ENCODE data around the gene FGD5.

The FGD5 gene

DNA sequence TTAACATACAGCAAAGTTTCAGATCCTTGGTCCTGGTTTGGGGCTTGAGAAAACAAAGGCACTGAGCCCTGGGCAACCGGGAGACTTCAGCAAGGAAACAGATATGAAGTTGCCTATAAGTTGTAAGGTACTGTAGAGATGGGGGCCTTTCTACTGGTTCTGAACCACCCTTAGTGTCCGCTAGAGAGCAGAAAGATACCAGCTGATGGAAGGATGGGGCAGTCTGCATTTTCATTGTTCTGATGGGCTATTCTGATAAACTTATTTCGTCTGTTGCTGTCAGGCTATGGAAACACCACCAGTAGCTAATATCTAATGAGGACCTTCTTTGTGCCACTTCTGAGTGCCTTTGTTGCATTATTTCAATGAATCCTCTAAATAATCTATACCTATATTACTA, 38.7 kb downstream of the FGD5 start:
- no peak overlapping the region for H3K27ac ChIP-seq (ENCODE audit: low read depth, low read length)
- no peaks in the 10 kb centered on the region for H3K36me3 ChIP-seq (ENCODE audit: control insufficient read depth, insufficient read depth, low read length)
- peaks cover 3% of the 10 kb centered on the region for H3K27me3 ChIP-seq (ENCODE audit: control insufficient read depth, insufficient read depth, low read length)
- H3K4me3 ChIP-seq (ENCODE audit: low read length): no peak overlapping the region
- peaks cover 2% of the 10 kb centered on the region for H3K4me1 ChIP-seq (ENCODE audit: control insufficient read depth, insufficient read depth, low read length)
- no peak overlapping the region for H3K9ac ChIP-seq (ENCODE audit: low read length)

DNA sequence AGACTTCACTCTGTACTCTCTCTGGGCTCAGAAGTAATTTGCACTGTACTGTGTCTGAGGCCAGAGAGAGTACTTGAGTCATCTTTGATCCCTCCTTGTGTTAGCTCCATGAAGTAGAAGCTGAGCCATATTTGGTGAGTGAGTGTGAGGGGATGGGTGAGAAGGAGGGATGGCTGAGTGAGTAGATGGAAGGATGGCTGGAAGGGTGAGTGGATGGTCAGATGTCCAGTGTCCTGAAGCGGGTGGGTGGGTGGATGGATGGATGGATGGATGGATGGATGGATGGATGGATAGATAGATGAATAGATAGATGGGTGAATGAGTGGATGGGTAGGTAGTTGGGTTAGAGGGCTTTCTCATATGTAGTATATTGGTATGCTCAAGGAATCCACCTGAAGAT, 39.3 kb downstream of the FGD5 start:
- Histone ChIP-seq H3K9ac (ENCODE audit: low read length) (no peak overlapping the region), H3K27me3 (ENCODE audit: control insufficient read depth, insufficient read depth, low read length) (peaks cover 3% of the 10 kb centered on the region), H3K36me3 (ENCODE audit: control insufficient read depth, insufficient read depth, low read length) (no peaks in the 10 kb centered on the region), H3K4me3 (ENCODE audit: low read length) (no peak overlapping the region), H3K27ac (ENCODE audit: low read depth, low read length) (no peak overlapping the region), H3K4me1 (ENCODE audit: control insufficient read depth, insufficient read depth, low read length) (peaks cover 2% of the 10 kb centered on the region)

DNA sequence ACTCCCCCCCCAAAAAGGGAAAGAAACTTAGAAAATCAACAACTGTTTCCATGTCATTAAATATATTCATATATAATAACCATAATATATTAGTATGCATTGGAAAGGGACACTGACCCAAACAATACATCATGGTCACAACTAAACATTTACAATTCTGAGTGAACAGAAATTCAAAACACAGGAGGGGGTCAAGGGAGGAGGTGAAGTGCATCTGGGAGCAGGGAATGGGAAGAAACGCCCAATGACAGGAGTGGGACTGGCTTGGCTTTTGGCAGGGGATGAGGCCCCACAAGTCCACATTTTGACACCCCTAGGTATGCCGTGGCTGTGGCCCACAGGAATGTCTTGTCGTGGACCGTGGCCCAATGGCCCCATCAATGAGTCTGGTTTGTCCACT, 41.1 kb downstream of the FGD5 start:
- no peak overlapping the region for H3K27ac ChIP-seq (ENCODE audit: low read depth, low read length)

DNA sequence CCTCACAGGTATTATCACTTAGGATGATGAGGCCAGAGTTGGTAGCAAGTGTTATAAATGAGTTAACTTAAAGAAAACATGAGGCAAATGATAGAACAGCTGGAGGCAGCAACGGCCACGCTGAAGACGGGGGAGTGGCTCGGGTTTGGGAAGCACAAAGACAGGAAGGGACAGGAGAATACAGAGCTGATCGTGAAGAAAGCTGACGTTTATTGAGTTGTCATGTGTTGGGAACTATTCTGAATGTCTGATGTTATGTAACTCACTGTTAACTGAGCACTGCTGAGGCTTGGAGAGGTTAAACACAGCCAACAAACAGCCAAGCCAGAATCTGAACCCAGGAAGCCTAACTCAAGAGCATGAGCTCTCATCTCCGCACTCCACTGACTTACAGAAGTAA, 42.3 kb downstream of the FGD5 start:
- H3K36me3 ChIP-seq (ENCODE audit: control insufficient read depth, insufficient read depth, low read length): no peaks in the 10 kb centered on the region
- H3K4me1 ChIP-seq (ENCODE audit: control insufficient read depth, insufficient read depth, low read length): peaks cover 2% of the 10 kb centered on the region
- no peak overlapping the region for H3K9ac ChIP-seq (ENCODE audit: low read length)
- no peak overlapping the region for H3K27ac ChIP-seq (ENCODE audit: low read depth, low read length)
- no peak overlapping the region for H3K4me3 ChIP-seq (ENCODE audit: low read length)
- H3K27me3 ChIP-seq (ENCODE audit: control insufficient read depth, insufficient read depth, low read length): peaks cover 3% of the 10 kb centered on the region

More for the DNA sequence above, 41.1 kb downstream of the FGD5 start:
- H3K27me3 ChIP-seq (ENCODE audit: control insufficient read depth, insufficient read depth, low read length): peaks cover 3% of the 10 kb centered on the region
- H3K36me3 ChIP-seq (ENCODE audit: control insufficient read depth, insufficient read depth, low read length): no peaks in the 10 kb centered on the region
- no peak overlapping the region for H3K9ac ChIP-seq (ENCODE audit: low read length)
- no peak overlapping the region for H3K4me3 ChIP-seq (ENCODE audit: low read length)
- peaks cover 2% of the 10 kb centered on the region for H3K4me1 ChIP-seq (ENCODE audit: control insufficient read depth, insufficient read depth, low read length)

DNA sequence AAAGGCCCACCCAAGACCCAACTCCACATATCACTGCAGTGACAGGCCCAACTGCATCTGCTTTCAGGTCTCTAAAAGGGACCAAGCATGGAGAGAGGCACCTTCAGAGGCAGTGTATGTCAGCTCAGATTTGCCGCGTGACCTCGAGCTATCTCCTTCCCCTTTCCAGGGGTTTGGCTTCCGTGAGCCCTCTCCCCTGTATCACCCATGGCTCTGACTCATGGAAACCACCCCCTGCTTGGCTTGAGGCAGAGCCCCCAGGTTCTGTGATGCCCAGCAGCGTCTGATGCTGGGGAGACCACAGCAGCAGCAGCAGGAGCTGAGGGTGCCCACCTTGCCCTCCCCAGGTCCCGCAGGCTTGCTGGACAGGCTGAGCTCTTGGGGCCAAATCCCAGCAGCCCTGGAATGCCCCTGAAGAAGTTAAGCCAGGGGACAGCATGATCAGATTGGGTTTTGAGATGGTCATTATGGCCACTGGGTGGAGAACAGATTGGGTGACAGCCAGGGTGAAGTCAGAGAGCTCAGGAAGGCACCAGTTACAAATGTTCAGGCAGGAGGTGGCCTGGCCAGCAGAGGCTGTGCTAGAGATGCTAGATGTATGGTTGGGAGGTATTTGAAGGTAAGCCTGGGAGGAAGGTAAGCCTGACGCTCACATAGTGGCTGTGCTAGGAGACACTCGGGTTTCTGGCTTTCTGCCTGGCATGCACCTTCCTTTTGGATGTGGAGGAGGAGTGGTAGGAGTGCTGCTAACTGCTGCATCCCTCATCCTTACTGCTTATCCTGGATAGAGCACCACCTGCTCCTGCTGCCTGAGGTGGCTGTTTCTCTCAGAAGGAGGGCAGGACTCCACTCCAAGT, 42.9 kb downstream of the FGD5 start:
- Histone ChIP-seq H3K27me3 (ENCODE audit: control insufficient read depth, insufficient read depth, low read length) (peaks cover 3% of the 10 kb centered on the region), H3K9ac (ENCODE audit: low read length) (no peak overlapping the region), H3K27ac (ENCODE audit: low read depth, low read length) (no peak overlapping the region), H3K4me3 (ENCODE audit: low read length) (no peak overlapping the region), H3K4me1 (ENCODE audit: control insufficient read depth, insufficient read depth, low read length) (peaks cover 2% of the 10 kb centered on the region), H3K36me3 (ENCODE audit: control insufficient read depth, insufficient read depth, low read length) (no peaks in the 10 kb centered on the region)

DNA sequence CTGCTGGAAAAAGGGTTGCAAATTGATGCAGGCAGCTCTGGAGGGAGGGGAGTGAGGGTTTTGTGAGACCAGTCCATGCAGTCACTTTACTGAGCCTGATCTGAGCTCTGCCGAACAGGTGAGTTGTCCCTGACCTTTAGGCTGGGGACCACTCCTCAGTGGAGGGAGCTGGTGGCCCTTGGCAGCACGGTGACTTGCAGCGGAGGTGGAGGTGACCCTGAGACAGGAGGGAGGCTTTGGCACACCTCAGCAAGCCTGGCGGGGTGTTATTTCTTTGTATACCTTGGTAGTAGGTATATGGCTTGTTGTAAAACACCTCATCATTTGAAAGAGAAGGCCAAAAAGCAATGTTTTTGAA, 43.5 kb downstream of the FGD5 start:
- Histone ChIP-seq H3K27me3 (ENCODE audit: control insufficient read depth, insufficient read depth, low read length) (peaks cover 3% of the 10 kb centered on the region), H3K27ac (ENCODE audit: low read depth, low read length) (no peak overlapping the region), H3K9ac (ENCODE audit: low read length) (no peak overlapping the region), H3K36me3 (ENCODE audit: control insufficient read depth, insufficient read depth, low read length) (no peaks in the 10 kb centered on the region), H3K4me1 (ENCODE audit: control insufficient read depth, insufficient read depth, low read length) (peaks cover 2% of the 10 kb centered on the region), H3K4me3 (ENCODE audit: low read length) (no peak overlapping the region)

DNA sequence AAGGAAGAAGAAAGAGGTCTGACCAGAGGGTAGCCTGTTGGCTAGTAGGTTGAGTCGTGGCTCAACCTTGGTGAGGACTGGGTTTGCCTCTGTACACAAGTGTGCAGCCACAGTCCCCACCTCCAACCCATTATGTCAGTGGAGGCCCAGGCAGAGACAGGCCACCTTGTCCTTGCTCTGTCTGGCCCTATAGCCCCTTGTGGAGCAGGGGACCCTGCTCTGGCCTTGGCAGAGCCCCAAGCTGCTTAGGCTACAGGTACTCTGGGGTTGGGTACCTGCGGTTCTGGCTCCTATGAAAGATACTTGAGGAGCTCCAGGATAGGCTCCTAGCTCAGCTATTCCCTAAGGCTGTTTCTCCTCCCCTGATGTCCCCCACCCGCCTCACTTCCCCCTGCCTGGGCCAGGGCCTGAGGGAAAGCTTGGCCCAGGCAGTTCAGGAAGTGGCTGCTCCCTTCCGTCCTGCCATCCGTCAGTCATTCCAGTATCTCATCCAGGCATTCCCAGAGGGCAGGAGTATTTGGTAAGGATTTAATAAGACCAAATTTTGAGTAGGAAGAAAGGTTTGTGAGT, 44.0 kb downstream of the FGD5 start:
- H3K9ac ChIP-seq (ENCODE audit: low read length): no peak overlapping the region
- peaks cover 3% of the 10 kb centered on the region for H3K27me3 ChIP-seq (ENCODE audit: control insufficient read depth, insufficient read depth, low read length)
- no peak overlapping the region for H3K4me3 ChIP-seq (ENCODE audit: low read length)
- peaks cover 2% of the 10 kb centered on the region for H3K4me1 ChIP-seq (ENCODE audit: control insufficient read depth, insufficient read depth, low read length)
- H3K36me3 ChIP-seq (ENCODE audit: control insufficient read depth, insufficient read depth, low read length): no peaks in the 10 kb centered on the region
- no peak overlapping the region for H3K27ac ChIP-seq (ENCODE audit: low read depth, low read length)

DNA sequence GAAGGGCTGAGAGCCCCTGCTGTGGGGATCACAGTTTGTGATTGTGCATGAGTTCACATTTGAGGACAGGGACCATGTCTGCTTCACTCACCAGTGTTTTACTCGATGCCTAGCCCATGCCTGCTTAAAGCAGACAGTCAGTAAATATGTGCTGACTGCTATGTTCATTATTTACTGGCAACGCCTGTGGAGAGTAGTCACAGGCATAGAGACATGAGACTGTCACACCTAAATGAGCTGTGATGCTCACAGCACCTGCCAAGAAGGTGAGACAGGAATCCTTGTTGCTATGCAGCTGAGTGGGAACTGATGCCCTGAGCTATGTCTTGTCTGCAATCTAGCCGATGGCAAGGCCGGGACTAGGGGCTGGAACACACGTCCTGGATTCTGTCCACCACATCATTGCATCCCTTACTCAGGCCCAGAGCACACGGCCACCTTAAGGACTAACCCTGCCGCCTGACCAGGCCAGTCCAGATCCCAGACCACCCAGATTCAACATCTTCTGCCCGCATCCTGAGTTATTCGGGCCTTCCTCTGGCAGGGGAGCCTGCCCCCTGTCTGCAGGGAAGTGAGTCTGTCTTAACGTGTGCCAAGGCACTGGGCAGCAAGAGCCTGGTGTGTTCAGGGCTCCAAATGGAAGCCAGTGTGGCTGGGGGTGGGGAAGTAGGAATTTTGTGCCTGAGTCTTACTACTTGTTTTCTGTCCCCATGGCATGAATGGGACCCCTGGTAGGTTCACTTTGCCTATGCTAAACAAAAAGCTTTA, 44.8 kb downstream of the FGD5 start:
- Histone ChIP-seq H3K27me3 (ENCODE audit: control insufficient read depth, insufficient read depth, low read length) (peaks cover 3% of the 10 kb centered on the region), H3K4me1 (ENCODE audit: control insufficient read depth, insufficient read depth, low read length) (peaks cover 2% of the 10 kb centered on the region), H3K36me3 (ENCODE audit: control insufficient read depth, insufficient read depth, low read length) (no peaks in the 10 kb centered on the region), H3K27ac (ENCODE audit: low read depth, low read length) (no peak overlapping the region), H3K4me3 (ENCODE audit: low read length) (no peak overlapping the region), H3K9ac (ENCODE audit: low read length) (no peak overlapping the region)

DNA sequence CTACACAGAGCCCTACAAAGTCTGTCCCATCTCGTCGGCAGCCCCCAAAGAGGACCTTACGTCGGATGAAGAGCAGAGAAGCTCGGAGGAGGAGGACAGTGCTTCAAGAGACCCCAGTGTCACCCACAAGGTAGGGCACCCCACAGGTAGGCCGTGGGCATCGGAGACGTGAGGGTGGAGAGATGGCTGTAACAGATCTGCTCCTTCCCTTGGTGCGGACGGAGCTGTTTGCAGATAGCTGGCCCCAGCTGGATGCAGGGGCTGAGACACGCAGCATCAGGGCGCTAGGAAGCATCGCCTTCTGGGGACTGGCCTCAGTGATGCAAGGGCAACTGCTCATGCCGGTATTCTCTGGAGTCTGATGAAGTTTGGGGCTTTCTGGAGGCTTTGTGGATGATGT, 45.4 kb downstream of the FGD5 start:
- Histone ChIP-seq H3K27ac (ENCODE audit: low read depth, low read length) (no peak overlapping the region), H3K36me3 (ENCODE audit: control insufficient read depth, insufficient read depth, low read length) (no peaks in the 10 kb centered on the region), H3K4me1 (ENCODE audit: control insufficient read depth, insufficient read depth, low read length) (peaks cover 2% of the 10 kb centered on the region), H3K27me3 (ENCODE audit: control insufficient read depth, insufficient read depth, low read length) (peaks cover 3% of the 10 kb centered on the region), H3K4me3 (ENCODE audit: low read length) (no peak overlapping the region), H3K9ac (ENCODE audit: low read length) (no peak overlapping the region)

DNA sequence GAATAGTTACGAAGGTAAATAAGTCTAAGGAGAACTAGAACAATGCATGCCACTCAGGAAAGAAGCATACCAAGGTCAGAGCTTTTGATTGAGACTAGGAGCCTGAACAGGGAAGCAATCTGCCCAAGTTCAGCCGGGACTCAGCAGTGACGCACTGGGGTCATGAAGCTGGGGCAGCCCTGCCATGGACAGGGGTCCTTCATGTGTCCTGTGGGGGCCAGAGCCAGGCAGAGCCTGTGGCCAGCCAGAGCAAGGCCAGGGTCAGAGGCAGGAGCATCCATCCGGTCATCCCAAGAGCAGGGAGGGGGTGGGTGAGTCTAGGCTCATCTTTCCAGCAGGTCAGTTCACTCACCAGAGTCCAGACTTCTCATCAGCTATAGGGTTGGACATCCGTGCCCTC, 47.9 kb downstream of the FGD5 start:
- Histone ChIP-seq H3K4me1 (ENCODE audit: control insufficient read depth, insufficient read depth, low read length) (peaks cover 2% of the 10 kb centered on the region), H3K4me3 (ENCODE audit: low read length) (no peak overlapping the region), H3K36me3 (ENCODE audit: control insufficient read depth, insufficient read depth, low read length) (no peaks in the 10 kb centered on the region), H3K9ac (ENCODE audit: low read length) (no peak overlapping the region), H3K27ac (ENCODE audit: low read depth, low read length) (no peak overlapping the region), H3K27me3 (ENCODE audit: control insufficient read depth, insufficient read depth, low read length) (peaks cover 3% of the 10 kb centered on the region)

DNA sequence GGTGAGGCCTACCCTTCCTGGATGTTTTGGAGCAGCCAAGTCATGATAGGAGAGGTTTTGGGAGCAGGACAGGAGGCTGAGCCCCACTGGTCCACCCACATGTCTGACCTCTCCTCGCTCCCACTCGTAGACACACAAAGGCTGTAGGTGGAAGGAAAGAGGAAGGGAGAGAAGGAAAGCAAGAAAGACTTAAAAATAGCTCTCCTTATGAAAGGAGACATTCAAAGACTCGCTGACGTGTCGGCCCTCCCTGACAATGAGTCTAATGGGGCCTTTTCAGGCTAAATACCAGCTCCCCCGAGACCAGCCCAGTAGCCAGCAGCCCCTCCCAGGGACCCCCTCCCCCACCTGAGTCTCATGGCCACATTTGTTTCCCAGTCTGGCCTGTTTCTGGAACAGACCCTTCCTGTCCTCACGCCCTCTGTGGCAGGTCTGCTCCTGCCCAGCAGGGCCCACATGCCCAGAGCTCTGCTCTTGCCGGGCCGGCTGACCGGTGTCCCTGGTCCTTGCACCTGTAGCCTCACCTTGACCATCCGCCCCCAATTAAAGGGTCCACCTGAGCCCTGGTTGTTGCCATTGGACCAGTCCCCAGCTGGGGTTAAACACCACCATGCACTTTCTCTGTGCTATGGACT, 49.3 kb downstream of the FGD5 start:
- Histone ChIP-seq H3K4me3 (ENCODE audit: low read length) (no peak overlapping the region), H3K9ac (ENCODE audit: low read length) (no peak overlapping the region), H3K27me3 (ENCODE audit: control insufficient read depth, insufficient read depth, low read length) (no peaks in the 10 kb centered on the region), H3K4me1 (ENCODE audit: control insufficient read depth, insufficient read depth, low read length) (no peaks in the 10 kb centered on the region), H3K27ac (ENCODE audit: low read depth, low read length) (no peak overlapping the region), H3K36me3 (ENCODE audit: control insufficient read depth, insufficient read depth, low read length) (no peaks in the 10 kb centered on the region)
